ENCODE data around the gene SIRT3.

The SIRT3 gene

DNA sequence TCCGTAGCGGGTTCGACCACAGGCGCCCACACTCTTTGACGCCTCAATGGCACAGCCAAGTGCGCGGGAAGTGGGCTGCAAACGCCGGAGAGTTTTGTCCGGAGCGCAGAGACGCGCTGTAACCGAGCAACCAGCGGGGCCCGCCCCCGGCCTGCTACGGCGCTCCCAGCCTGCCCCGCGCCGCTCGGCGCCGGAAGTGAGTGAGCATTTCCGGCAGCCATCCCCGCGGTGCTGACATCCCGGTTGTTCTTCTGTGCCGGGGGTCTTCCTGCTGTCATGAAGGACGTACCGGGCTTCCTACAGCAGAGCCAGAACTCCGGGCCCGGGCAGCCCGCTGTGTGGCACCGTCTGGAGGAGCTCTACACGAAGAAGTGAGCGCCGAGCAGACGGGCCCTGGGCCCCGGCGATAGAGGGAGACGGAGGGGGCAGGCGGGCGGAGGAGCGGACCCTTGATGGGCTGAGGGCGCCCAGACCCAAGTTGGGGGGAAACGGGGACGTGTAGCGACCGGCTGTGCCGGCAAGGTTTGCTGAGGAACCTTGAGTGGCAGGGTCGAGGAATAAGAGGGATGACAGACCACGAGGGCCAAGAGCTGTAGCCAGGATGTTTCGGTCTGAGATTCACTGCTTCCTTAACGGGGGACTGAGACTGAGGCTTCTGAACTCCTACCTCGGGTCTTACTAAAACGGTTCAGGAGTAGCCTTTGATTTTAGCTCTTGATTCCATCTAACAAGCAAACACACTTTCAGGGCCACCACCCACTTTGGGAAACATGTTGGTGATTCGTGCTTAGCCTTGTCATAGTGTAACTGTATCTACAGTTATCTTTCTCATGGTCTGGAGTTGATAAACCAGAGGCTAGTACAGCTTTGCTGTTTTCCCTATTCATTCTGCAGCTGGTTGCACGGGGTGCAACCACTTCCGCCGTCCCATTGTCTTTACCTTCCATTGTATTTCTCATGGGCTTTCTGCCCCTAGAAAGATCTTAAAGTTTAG is 929 bp upstream of the SIRT3 start, which contains the start of gene PSMD13:
PSMD13 (plus strand) TSS at position 203 of the 994 bp plus-strand sequence; CDS start at position 277, 74 bp downstream.
- H3K4me2 ChIP-seq = peak within 1 kb of the TSS; percentile 90 to 99 (median 95)
- no peaks in the 10 kb centered on the region for H3K9me3 ChIP-seq (replicated peaks in 1 of 11)
- peak within 1 kb of the TSS; percentile 93 to 99 (median 96) for H3K9ac ChIP-seq
- no peaks in the 10 kb centered on the region for H3K27me3 ChIP-seq
- H3K4me1 ChIP-seq = peaks cover 27 to 38% (median 33%) of the 10 kb centered on the region in 10 experiments
- peak within 1 kb of the TSS; percentile 87 to 100 (median 98) for H3K4me3 ChIP-seq
- peaks cover 0 to 46% (median 42%) of the 10 kb centered on the region in 11 experiments; a peak in 17 of 22 replicates for H4K20me1 ChIP-seq
- H3K27ac ChIP-seq = peak within 1 kb of the TSS; percentile 76 to 97 (median 95)
- TF ChIP-seq Cebpa-rat (IDR thresholded peaks at IDR 0.05) = no peak
- H3K36me3 ChIP-seq = peaks cover 32 to 45% (median 38%) of the 10 kb centered on the region in 11 experiments

DNA sequence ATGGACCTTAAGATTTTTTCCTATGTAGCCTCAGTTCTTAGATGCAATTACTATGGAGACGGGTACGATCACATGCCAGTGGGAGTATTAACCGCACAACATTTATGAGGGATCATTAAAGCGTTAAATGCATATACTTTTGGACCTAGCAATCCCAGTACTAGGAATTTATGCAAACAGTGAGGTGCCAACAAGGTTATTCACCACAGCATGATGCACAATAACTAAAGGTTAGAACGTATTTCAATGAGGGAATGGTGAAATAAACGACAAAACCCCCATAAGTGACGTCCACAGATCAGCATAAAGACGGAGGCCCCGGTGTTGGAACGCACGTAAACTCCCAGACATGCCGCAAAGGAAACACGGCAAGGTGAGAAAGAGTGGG is 539 bp downstream of the SIRT3 start:
- peak overlapping the region; percentile 93 to 98 (median 95) for H3K9ac ChIP-seq
- peak overlapping the region; percentile 70 to 97 (median 91) for H3K27ac ChIP-seq
- H3K27me3 ChIP-seq = no peaks in the 10 kb centered on the region
- peaks cover 0 to 33% (median 28%) of the 10 kb centered on the region in 11 experiments; a peak in 17 of 22 replicates for H4K20me1 ChIP-seq
- peaks cover 18 to 33% (median 23%) of the 10 kb centered on the region in 11 experiments for H3K36me3 ChIP-seq
- peaks cover 27 to 38% (median 33%) of the 10 kb centered on the region in 10 experiments for H3K4me1 ChIP-seq
- no peaks in the 10 kb centered on the region for H3K9me3 ChIP-seq (replicated peaks in 1 of 11)
- peak overlapping the region; percentile 87 to 100 (median 98) for H3K4me3 ChIP-seq
- H3K4me2 ChIP-seq = peak overlapping the region; percentile 90 to 99 (median 93)
- no peak for TF ChIP-seq Cebpa-rat (IDR thresholded peaks at IDR 0.05)

DNA sequence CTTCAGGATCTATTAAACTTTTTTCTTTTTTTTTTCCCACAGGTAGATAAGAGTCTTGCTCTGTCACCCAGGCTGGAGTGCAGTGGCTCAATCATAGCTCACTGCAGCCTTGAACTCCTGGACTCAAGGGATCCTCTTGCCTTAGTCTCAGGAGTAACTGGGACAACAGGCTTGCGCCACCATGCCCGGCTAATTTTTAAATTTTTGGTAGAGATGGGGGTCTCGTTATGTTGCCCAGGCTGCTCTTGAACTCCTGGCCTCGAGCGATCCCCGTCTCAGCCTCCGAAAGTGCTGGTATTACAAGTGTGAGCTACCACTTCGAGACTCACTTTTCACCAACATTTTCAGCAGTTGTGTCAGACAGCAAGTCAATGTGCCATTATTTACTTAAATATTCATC is 962 bp downstream of the SIRT3 start:
- H3K36me3 ChIP-seq = peaks cover 15 to 33% (median 19%) of the 10 kb centered on the region in 11 experiments; a peak in 21 of 22 replicates
- TF ChIP-seq Cebpa-rat (IDR thresholded peaks at IDR 0.05) = no peak
- peak overlapping the region; percentile 90 to 99 (median 93) for H3K4me2 ChIP-seq
- H3K9ac ChIP-seq = peak overlapping the region; percentile 93 to 98 (median 95)
- no peaks in the 10 kb centered on the region for H3K27me3 ChIP-seq
- no peaks in the 10 kb centered on the region for H3K9me3 ChIP-seq (replicated peaks in 1 of 11)
- H3K4me1 ChIP-seq = peaks cover 27 to 38% (median 33%) of the 10 kb centered on the region in 10 experiments
- H3K4me3 ChIP-seq = peak overlapping the region; percentile 87 to 100 (median 98)
- H3K27ac ChIP-seq = peak overlapping the region in 10 of 11 experiments; percentile 84 to 97 (median 91); a peak in 19 of 22 replicates
- peaks cover 0 to 32% (median 24%) of the 10 kb centered on the region in 11 experiments; a peak in 16 of 22 replicates for H4K20me1 ChIP-seq

DNA sequence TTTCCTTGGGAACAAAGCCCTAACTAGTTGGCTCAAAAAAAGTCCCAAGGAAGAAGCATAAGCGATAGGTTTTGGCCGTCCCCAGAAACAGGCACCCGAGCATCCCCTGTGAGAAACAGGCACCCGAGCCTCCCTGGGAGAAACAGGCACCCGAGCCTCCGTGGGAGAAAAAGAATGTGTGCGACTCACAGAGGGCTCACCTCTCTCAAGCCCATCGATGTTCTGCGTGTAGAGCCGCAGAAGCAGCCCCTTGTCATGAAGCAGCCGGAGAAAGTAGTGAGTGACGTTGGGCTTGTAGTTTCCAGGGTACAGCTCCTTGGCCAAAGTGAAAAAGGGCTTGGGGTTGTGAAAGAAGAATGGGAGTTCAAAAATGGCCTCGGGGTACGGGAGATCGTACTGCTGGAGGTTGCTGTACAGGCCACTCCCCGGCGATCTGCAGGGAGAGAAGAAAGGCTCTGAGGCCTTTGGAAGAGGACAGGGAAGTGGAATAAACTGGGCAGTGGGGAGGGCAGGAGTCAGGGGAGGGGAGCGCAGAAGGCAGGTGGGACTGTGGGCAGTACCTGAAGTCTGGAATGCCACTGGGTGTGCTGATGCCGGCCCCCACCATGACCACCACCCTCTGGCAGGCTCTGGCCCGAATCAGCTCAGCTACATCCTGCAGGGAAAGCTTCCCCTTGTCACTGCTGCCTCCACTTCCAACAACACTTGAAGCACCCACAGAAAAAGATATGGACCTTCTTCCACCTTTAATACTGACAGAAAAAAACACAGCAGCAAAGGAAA is 3.2 kb downstream of the SIRT3 start:
- Histone ChIP-seq H3K4me3 (no peak overlapping the region), H3K4me2 (no peak overlapping the region), H3K36me3 (peaks cover 0 to 32% (median 11%) of the 10 kb centered on the region in 11 experiments; a peak in 11 of 22 replicates), H3K27me3 (no peaks in the 10 kb centered on the region), H4K20me1 (peaks cover 0 to 10% (median 3%) of the 10 kb centered on the region in 11 experiments; a peak in 9 of 22 replicates), H3K27ac (no peak overlapping the region), H3K9me3 (replicated peaks in 1 of 11) (no peaks in the 10 kb centered on the region), H3K4me1 (peaks cover 15 to 26% (median 18%) of the 10 kb centered on the region in 10 experiments), H3K9ac (peak overlapping the region in 2 of 11 experiments; percentile 5 to 12; a peak in 1 of 22 replicates)
- TF ChIP-seq Cebpa-rat (IDR thresholded peaks at IDR 0.05) = no peak

DNA sequence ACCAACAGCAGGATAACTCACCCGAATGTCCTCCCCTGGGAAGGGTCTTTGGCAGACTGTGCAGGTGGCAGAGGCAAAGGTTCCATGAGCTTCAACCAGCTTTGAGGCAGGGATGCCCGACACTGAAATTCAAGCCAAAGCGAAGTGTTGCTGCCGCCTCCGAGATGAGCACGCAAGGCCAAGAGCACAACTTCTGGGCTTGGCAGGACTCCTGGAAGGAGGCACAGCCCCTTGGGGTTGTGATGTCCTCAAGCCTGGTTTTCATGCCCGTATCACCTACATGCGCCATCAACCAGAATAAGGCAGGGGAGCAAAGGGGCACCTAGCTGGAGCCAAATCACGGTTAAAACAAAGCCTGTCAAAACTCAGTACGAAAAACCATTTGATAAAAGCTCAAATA is 5.7 kb downstream of the SIRT3 start:
- no peaks in the 10 kb centered on the region for H3K27me3 ChIP-seq
- H4K20me1 ChIP-seq = no peaks in the 10 kb centered on the region
- no peaks in the 10 kb centered on the region for H3K9me3 ChIP-seq (replicated peaks in 1 of 11)
- H3K27ac ChIP-seq = no peak overlapping the region; a peak in 1 of 22 replicates
- TF ChIP-seq Cebpa-rat (IDR thresholded peaks at IDR 0.05) = no peak
- H3K9ac ChIP-seq = no peak overlapping the region
- peak overlapping the region in 1 of 11 experiments; percentile 34; a peak in 1 of 22 replicates for H3K4me2 ChIP-seq
- peaks cover 0 to 32% (median 11%) of the 10 kb centered on the region in 11 experiments; a peak in 11 of 22 replicates for H3K36me3 ChIP-seq
- peaks cover 19 to 40% (median 29%) of the 10 kb centered on the region in 10 experiments for H3K4me1 ChIP-seq
- no peak overlapping the region for H3K4me3 ChIP-seq

DNA sequence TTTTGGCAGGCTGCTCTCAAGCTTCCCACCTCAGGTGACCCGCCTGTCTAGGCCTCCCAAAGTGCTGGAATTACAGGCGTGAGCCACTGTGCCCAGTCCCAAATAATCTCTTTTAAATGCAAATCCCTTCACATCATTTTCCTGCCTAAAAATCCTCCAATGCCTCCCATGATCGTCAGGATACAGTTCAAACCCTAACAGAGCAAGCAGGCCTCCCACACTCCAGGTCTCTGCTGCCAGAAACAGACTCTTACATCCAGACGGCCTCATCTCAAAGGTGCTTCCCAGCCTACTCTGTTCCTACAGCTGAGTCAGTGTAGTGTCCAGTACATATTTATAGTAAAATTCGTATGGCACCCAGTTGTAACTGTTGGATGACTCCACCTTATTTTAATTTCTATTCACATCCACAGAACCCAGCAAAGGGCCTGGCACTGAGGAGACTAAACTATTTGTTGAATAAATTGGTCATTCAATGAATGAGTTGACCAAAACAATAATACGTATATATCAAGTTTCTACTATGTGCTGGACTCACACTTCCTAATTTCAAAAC is 8.2 kb downstream of the SIRT3 start:
- no peak for TF ChIP-seq Cebpa-rat (IDR thresholded peaks at IDR 0.05)
- H3K4me1 ChIP-seq = peaks cover 26 to 57% (median 44%) of the 10 kb centered on the region in 10 experiments
- no peaks in the 10 kb centered on the region for H3K9me3 ChIP-seq (replicated peaks in 1 of 11)
- H3K9ac ChIP-seq = no peak overlapping the region
- H3K27ac ChIP-seq = peak overlapping the region in 1 of 11 experiments; percentile 91; a peak in 1 of 22 replicates
- no peaks in the 10 kb centered on the region for H4K20me1 ChIP-seq
- peak overlapping the region in 1 of 11 experiments; percentile 5; a peak in 1 of 22 replicates for H3K4me2 ChIP-seq
- H3K36me3 ChIP-seq = peaks cover 0 to 31% (median 10%) of the 10 kb centered on the region in 11 experiments; a peak in 11 of 22 replicates
- no peaks in the 10 kb centered on the region for H3K27me3 ChIP-seq
- no peak overlapping the region for H3K4me3 ChIP-seq

DNA sequence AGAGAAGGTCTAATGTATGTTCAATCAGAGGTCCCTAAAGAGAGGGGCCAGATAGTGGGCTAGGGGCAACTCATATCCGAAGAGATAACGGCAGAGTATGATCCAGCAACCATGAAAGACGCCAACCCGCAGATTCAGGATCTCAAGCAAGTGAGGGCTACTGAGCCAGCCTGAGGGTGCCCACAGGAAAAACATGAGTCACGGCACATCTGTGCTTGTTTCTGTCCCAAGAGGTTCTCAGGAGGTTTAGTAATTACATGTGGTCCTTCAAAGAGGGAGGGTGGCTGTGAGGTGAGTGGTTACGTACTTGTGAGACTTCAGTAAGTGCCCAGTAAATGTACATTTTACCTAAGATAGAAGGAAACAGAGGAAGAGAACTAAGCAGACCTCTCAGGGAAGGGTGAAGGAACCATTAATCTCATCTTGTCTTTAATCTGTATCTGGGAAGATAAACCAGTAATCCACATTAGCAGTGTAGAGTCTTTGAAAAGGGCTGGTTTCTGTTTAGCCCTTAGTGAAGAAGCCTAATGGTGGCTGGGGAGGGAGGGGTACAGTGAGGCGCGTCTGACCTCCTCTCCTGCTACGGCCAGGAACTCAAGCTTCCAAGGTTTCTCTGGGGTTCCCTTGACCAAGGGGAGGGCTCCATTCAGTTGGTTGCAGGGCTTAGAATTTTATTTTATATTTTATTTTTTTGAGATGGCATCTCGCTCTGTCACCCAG is 10.2 kb downstream of the SIRT3 start:
- Histone ChIP-seq H3K27me3 (no peaks in the 10 kb centered on the region), H3K4me2 (peak overlapping the region; percentile 68 to 96 (median 82)), H3K9me3 (replicated peaks in 1 of 11) (no peaks in the 10 kb centered on the region), H3K27ac (peak overlapping the region in 10 of 11 experiments; percentile 52 to 96 (median 82); a peak in 21 of 22 replicates), H4K20me1 (no peaks in the 10 kb centered on the region), H3K36me3 (peaks cover 0 to 30% (median 11%) of the 10 kb centered on the region in 11 experiments; a peak in 13 of 22 replicates), H3K4me1 (peaks cover 26 to 63% (median 50%) of the 10 kb centered on the region in 10 experiments), H3K4me3 (peak overlapping the region in 4 of 10 experiments; percentile 8 to 35 (median 10); a peak in 6 of 20 replicates), H3K9ac (peak overlapping the region; percentile 39 to 80 (median 62); a peak in 21 of 22 replicates)
- peak in 1 of 11 experiments; percentile 53; a peak in 1 of 22 replicates for TF ChIP-seq Cebpa-rat (IDR thresholded peaks at IDR 0.05)

Measured in BLaER1 treated with 17β-estradiol and CSF1 and Interleukin-3, amounts not matched to agents 10 nM and 100 nM (cell line).